ENCODE measurements around the gene LACRT.

Gene LACRT

DNA sequence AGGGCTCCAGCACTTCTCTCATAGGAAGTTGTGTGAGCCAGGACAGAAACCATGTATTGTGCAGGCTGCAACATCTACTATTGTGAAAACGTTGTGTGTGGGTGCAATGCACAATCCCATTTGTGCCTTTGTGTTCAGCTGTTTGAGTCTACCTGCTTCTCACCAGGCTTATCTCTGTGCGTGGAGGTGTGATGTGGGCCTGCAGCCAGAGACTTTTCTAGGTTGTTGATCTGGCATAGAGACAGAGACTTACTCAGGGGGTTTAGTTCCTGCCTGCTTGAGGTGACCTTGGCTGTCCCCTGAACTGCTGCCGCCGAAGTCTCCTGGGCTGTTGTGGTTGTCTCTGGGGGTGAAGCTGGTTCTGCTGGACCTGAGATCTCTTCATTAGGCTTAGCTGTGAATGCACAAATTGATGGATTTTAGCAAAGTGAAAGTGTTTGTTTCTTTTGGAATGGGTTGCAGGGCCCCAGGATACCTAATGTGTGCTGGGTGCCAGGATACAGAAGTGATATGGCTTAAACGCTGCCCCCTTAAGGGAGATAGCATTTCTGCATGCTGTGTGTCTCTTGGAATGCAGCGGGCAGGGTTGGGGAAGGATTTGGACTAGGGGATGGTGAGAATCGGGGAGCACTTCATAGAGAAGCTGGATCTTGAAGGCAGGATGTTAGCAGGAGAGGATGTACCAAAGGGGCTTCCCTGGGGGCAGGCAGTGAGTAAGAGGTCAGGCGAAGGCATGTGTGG, 2.5 kb downstream of the LACRT start:
- DNase-seq, result no peak

DNA sequence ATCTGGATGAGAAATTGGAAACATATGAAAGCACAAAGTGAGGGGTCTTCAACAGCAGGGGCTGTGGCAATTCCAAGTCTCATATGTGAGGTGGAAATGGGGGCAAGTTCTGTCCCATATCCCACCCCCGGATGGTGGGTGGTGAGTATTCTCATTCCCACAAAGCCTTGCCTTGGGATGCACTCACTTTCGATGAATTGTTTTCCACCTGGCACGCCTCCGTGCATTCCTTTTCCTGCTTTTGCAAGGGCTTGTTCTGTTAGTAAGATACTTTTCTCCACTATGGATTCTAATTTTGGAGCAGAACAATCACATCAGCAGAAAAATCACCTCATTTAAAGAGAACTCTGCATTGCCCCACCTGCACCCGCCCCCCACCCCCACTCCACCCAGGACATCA, 3.1 kb downstream of the LACRT start:
- DNase-seq, result no peak

DNA sequence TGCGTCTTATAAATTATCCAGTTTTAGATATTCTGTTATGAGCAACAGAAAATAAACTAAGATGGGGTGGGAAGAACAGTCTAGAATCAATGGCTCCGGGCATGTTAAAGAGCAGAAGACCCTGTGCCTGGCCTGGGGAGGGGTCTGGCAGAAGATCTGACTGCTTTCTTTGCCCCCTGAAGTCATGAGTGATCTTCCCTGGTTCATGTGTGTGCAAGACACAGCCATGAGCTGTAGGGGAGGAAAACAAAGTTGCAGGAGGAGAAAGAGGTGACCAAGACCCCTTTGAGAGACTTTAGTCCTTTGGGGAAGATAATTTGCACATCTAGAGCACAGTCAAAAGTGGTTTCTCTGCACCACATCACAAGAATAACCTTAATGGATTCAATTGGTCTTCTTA, 4.8 kb downstream of the LACRT start:
- DNase-seq, result no peak

DNA sequence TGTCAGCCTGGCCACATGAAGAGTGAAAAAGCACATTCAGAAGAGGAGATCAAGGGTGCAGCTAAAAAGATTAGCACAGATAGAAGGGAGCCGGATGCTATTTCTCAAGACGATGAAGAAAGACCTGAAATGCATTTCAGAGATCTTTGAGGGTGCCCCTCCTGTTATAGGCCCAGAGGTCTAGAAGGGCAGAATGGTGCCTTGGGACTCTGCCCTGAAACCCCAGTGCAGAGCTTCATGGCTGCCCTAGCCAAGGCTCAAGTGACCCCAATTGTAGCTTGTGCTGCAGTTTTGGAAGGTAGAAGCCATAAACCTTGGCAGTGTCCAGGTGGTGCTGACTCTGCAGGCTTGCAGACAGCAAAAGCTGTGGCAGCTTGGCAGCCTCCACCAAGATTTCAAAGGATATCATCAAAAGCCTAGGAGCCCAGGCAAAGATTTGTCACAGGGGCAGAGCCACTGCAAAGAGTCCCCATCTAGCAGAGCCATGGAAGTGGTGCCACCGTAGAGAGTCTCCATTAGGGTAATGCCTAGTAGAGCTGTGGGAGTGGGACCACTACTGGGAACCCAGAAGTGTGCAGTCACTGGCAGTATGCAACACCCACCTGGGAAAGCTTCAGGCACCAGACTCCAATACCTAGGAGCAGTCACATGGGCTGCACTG, 6.4 kb downstream of the LACRT start:
- no peak for DNase-seq

DNA sequence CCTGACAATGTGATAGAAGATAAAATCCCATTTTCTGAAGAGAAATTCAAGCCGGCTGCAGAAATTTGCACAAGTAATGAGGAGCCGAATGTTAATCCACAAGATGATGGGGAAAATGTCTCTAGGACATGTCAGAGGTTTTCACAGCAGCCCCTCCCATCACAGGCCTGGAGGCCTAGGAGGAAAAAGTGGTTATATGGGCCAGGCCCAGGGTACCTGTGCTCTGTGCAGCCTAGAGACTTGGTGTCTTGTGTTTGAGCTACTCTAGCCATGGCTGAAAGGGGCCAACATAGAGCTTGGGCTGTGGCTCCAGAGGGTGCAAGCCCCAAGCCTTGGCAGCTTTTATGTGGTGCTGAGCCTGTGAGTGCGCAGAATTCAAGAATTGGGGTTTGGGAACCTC, 7.4 kb downstream of the LACRT start:
- DNase-seq, result no peak

DNA sequence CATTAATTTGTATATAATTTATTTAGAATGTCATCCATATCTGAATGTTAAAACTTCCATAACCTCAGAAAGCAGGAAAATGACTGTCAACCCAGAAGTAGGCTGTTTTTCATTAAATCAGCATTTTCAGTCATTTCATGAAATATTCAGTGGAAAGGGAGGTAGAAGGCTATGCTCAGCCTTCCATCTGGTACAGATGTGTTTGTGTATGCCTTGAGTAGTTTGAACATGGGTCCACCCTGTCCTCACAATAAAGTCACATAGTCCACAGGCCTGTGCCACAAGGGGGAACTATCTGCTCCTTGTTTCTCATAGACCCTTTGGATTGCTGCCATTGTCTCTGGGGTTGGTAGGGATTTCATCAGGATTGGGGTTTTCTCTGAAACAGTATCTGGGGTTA, 9.1 kb downstream of the LACRT start:
- no peak for DNase-seq

DNA sequence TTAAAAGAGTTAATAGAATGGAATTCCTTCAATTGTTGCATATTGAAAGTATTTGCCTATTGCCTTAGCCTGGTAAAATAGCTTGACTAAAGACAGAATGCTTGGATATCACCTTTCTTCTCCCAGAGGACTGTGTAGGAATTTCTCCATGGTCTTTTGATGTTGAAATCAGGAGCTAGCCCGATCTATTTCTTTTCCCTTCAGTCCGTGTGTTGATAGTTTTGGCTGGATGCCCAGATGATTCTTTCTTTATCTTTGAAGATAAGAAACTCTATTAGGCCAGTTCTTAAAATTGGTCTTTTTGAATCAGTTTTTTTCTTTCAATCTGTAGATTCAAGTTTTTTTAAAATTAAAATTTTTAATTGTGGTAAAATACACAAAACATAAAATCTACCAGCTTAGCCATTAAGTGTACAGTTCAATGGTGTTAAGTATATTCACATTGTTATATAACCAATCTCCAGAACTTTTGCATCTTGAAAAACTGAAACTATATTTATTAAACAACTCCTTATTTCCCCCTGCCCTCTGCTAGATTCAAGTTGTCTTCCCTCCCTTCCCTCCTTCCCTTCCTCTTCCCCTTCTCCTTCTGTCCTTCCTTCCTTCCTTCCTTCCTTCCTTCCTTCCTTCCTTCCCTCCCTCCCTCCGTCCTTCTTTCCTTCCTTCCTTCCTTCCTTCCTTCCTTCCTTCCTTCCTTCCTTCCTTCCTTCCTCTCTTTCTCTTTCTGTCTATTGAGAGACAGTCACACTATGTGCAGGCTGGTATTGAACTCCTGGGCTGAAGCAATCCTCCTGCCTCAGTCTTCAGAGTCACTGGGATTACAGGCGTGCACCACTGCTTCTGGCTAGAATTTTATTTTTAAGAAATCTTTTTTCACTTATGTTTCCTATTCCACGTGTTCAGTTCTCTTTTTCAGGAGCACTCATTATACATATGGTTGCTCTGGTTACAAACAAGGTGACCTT, 10.1 kb downstream of the LACRT start:
- no peak for DNase-seq

DNA sequence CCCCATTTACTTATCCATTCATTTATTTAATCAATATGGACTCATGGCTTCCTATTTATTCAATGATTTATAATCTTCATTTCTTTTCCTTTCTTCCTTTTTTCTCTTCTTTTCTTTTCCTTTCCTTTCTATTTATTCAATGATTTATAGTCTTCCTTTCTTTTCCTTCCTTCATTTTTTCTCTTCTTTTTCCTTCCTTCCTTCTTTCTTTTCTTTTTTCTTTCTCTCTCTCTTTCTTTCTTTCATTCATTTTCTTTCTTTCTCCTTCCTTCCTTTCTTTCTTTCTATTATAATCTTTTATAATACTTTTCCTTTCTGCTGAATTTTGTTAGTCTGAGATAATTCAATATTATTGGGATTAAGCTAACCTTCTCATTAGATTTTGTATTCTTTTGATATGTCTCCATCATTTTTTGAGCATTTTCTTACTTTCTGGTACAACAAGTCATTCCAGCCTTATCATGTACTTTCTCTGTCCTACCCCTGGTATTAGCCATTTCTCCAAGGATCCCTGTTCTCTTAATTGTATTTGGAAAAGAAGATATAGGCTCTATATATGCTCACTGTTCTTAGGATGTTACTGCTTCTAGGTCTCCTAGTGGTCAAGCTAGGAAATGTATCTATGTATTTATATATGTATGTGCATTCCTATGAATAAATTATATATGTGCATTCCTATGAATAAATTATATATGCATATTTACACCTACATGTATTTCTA, 12.1 kb downstream of the LACRT start:
- no peak for DNase-seq

DNA sequence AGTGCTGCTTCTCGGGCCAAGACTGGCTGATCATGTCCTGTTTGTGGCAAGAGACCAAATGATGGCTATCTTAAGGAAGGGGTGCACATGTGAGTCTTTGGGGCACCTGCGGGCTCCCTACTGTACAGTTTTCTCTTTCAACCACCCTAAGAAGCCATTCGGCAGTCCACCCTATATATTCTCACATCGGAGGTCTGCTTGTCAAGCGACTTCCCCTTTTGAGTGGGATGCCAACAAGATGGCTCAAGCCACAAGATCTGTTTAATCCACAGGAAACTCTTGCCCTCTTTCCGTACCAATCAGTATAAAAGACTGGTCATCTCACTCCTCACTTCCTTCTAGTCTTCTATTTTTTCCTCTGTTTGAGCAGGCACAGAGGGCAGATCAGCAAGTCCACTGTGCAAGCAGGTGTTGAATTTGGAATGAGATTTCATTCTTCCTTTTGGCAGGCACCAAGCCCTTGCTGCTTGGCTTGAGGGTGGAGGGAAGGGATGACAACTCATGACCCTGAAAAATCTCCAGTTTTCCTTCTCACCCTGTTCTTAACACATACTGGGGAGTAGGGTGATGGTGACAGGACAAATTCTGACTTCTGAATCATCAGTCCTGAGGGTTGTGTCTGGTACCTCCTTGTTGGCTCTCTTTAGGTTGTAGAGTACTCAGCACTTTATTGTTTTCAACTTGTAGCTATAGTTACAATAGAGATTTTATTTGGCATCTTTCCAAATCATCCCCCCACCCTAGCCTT, 17.6 kb downstream of the LACRT start:
- no peak for DNase-seq

DNA sequence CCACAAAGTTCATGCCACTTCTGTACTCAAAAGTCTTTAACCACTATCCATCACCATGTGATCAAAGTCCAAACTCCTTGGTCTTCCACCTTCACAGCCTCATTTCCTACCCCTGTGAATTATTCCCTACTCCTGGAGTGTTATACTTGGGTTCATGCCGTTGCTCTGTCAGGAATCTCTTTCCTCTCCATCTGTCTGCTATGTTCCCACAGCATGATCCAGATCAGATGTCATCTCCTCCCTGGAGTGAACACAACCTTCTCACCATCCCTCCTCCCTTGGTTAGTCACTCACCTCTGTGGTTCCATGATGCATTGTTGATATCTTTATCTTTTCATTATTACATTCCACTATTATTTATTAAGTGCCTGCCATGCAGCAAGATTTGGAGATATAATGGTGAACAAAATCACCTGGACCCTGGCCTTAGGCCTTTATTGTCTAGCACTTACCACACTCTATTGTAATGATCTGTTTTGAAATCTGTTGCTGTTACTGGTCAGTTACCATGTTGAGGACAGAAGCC, 22.4 kb downstream of the LACRT start:
- no peak for DNase-seq

DNA sequence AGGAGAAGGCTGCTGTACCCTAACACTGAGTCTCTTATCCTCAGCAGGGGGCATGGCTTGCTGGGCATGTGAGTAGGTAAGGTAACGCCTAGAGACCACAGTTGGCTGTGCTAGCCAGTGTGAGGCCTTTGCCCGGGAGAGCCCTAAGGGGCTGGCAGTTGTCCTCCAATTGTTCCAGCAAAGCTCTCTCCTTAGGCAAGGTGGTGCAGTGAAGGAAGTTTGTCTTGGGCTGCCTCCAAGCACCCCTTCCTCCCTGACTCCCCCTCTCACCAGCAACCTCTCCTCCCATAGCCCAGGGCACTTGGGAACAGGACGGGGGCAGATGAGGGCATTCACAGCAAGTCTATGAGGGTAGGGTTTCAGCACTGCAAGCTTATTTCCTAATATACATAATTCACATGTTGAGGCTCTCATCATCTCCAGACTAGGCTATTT, 23.0 kb downstream of the LACRT start:
- no peak for DNase-seq

DNA sequence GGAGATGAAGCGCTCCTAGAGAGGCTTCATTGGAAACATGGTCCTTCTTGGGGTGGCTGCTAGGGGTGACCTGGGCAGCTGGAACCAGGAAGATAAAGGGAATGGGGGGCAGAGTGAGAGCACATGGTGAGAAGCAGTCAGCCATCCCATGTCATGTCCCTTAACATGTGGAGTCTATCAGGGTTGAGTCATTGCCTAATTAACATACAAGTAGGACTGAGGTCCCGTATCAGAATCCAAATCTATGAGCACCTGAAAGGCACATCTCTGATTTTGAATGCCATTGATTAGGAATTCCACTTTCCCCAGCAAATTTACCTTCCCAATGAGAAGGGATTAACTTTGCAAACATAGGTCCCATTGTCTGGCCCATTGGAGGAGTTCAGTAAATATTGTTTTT, 25.9 kb downstream of the LACRT start:
- DNase-seq, result no peak

DNA sequence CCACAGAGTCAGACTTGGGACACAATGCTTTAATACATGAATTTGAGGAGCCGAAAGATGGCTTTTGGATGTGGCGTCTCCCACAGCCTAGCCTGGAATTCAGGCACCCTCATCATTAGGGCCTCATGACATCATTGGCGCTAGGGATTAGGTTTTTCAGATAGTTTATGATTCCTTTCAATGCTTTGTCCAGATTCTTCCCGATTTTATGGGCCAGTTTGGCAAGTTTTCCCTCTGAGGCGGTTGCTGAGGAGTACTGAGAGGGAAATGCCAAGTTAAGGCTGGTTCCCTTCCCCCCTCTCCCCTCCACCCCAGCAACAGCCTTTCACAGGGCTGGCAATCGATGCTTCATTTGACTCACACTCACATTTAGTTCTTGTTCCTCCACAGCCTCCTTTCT, 26.5 kb downstream of the LACRT start:
- no peak for DNase-seq

DNA sequence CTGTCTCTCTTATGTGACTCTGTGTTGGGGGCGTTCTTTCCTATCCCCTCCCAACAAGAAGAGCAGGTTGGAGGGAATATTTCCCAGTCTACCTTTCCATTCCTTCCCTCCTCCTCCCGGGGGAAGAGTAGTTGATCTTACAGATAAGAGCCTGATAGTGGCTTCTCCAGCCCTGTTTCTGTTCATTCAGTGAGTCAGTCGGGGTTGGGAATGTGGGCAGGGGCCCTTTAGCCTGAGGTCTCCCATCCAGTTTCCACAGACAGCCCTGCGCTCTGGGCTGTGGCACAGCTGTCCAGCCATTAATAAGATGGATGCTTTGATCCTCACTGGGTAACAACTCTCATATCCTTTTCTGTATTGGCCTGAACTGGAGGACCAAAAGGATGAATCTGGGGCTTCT, 28.1 kb downstream of the LACRT start:
- DNase-seq, result no peak

DNA sequence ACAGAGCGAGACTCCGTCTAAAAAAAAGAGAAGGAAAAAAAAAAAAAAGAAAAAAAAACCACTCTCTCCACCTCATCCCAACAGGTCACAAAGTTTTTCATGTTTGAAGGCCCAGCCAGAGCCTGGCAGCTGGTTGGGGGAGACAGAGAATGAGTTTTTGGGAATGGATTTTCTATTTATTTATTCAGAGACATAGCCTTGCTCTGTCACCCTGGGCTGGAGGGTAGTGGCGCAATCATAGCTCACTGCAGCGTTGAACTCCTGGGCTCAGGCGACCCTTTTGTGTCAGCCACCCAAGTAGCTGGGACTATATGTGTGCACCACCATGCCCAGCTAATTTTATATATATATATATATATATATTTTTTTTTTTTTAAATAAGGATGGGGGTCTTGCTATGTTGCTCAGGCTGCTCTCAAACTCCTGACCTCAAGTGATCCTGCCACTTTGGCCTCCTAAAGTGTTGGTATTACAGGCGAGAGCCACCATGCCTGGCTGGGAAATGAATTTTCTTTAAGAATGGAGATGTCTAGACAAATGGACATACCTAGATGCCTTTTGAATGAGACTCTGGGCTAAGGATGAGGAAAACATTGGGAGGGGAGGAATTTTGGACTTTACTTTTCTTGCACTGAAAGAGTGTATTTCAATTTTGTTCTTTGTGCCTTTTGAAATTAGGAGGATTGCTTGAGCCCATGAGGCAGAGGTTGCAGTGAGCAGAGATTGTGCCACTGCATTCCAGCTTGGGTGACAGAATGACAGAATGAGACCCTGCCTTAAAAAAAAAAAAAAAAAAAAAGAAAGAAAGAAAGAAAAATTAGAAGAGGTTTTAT, 29.3 kb downstream of the LACRT start:
- no peak for DNase-seq

DNA sequence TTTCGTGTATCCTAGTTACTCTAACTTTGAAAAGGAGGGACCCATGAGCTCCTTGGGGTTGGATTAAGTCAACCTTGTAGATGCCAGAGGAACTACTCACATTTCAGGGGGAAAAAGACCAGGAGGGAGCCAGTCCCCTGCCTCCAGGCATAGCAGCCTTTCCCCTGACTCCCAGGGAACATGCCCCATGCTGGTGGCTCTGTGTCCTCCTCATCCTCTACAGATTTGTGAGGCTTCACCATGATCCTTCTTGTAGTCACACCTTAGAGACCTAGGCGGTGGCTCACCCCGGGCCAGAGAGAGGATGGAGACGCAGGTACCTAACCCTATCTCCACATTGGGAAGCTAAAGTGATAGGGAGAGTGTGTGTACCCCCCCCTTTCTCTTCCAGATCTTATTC, 30.3 kb downstream of the LACRT start:
- DNase-seq, result no peak

DNA sequence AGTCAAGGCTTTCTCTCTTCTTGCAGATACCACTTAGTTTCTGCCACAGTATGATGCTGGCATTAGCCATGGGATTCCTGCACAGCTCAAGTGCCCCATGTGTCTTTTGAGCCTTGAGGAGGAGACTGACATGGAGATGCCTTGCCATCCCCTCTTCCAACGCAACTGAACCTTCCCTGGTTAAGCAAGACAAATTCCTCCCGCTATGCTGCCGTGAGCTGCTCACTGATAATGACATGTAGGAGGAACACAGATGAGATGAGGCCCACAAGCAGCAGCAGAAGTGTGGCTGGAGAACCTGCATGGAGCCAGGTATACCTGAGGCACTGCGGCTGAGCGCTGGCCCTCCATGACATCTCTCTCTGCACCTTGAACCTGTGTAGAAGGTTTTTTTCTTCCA, 30.8 kb downstream of the LACRT start:
- no peak for DNase-seq

DNA sequence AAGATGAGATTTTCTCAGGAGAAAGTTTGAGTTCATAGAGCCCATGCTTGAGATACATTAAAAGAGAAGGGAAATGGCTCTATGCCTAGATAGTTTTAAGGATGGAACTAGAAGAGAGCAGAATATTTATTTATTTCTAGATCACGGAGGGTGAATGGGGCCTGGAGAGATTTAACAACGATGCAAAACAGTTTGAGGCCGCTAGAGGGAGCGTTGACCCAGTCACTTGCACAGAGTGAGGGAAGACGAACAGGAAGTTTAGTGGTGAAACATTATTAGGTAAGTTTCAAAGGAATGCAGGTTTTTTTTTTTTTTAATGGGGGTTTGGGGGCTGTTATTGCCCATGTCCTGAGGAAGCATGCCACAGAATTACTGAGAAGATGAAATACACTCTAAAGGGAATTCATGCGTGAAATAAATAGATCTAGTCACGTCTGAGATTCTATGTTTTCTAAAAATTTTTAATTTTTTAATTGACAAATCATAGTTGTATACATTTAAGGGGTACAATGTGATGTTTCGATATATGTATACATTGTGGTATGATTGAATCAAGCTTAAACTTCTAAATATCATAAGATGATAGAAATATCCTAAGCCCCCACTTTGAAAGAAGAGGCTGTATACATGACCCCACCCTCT, 31.4 kb downstream of the LACRT start:
- peak; percentile 60 for DNase-seq

DNA sequence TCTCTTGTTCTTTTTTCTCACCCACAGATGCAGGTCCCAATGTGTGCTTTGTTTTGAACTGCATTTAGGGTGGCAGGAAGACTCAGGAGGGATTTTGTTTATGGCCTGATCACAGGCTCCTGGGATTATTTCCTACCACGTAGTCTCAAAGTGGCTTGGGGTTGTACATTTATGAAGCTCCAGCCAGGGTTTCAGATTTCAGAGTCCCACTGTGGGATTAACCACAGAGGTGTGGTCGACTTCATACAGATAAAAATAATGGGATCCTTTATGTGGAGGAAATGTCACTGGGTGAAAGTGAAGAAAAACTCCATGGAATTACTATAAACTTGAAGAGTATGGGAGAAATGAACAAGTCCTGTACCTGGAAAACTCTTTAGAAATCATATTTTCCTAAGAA, 32.0 kb downstream of the LACRT start:
- no peak for DNase-seq

DNA sequence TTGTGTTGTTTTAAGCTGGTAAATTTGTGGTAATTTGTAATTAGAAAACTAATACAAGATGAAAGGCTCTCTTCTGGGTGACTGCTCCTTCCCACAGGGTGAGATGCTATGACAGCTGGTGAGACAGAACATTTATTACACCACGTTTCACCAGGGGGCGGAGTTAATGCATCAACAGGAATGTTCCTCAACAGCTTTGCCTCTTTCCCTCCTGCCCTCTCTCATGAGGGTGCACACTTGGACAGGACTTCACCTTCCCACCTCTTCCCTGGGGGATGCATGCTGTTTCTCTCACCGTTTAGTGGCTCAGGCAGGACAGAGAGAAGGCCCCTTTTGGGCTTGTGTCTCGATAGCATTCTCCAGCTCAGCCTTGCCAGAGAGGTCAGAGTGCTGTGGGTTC, 32.9 kb downstream of the LACRT start:
- peak; percentile 14 for DNase-seq
